HG03108 (cell line): Measurements from ENCODE around the gene EYA2.

ENCODE experiments used
- ATAC-seq: cut with Tn5 transposase; IDR thresholded peaks from one replicate; pipeline ENCODE4 v1.9.1; 2021; ENCODE audit warnings: moderate library complexity; ENCODE audit not compliant: unreplicated experiment

The EYA2 gene

GRCh38 chr20:47216819-47217410 is 322.3 kb downstream of the EYA2 start:
- no peak for ATAC-seq

- no peak for ATAC-seq
These were observed 323.1 kb downstream of the EYA2 start for GRCh38 chr20:47217482-47218446.

GRCh38 chr20:47220161-47220582 is 325.5 kb downstream of the EYA2 start:
- no peak for ATAC-seq

GRCh38 chr20:47221036-47221625 is 326.5 kb downstream of the EYA2 start:
- ATAC-seq, result no peak

- no peak for ATAC-seq
These were observed 328.0 kb downstream of the EYA2 start for GRCh38 chr20:47222468-47223119.

- no peak for ATAC-seq
These were observed 329.3 kb downstream of the EYA2 start for GRCh38 chr20:47223896-47224295.

- no peak for ATAC-seq
These were observed 329.7 kb downstream of the EYA2 start for GRCh38 chr20:47224300-47224791.

- ATAC-seq, result no peak
These were observed 330.2 kb downstream of the EYA2 start for GRCh38 chr20:47224857-47225256.

- ATAC-seq, result no peak
These were observed 330.8 kb downstream of the EYA2 start for GRCh38 chr20:47225458-47225857.

- ATAC-seq, result no peak
These were observed 332.5 kb downstream of the EYA2 start for GRCh38 chr20:47227119-47227518.

GRCh38 chr20:47227576-47227975 is 332.9 kb downstream of the EYA2 start:
- no peak for ATAC-seq

- no peak for ATAC-seq
These were observed 334.0 kb downstream of the EYA2 start for GRCh38 chr20:47228654-47229053.

- no peak for ATAC-seq
These were observed 336.2 kb downstream of the EYA2 start for GRCh38 chr20:47230811-47231256.

GRCh38 chr20:47231382-47232039 is 336.9 kb downstream of the EYA2 start:
- ATAC-seq, result no peak

GRCh38 chr20:47232518-47232917 is 337.9 kb downstream of the EYA2 start:
- no peak for ATAC-seq

- no peak for ATAC-seq
These were observed 338.9 kb downstream of the EYA2 start for GRCh38 chr20:47233333-47234188.

GRCh38 chr20:47235111-47235510 is 340.5 kb downstream of the EYA2 start:
- no peak for ATAC-seq

- ATAC-seq, result no peak
These were observed 341.4 kb downstream of the EYA2 start for GRCh38 chr20:47235853-47236638.

- ATAC-seq, result no peak
These were observed 341.9 kb downstream of the EYA2 start for GRCh38 chr20:47236639-47236900.
